ENCODE measurements around the gene SMURF1.

SMURF1 gene

GRCh38 chr7:99013266-99014112 is 130.4 kb downstream of the SMURF1 start:
- H3K4me3 Mint-ChIP-seq: no peak overlapping the region
- H3K9me3 Mint-ChIP-seq: no peaks in the 10 kb centered on the region
- no peak overlapping the region for H3K27ac Mint-ChIP-seq
- H3K36me3 Mint-ChIP-seq (ENCODE audit: low read depth): peaks cover 48% of the 10 kb centered on the region
- no peaks in the 10 kb centered on the region for H3K4me1 Mint-ChIP-seq (ENCODE audit: low read depth)
- no peaks in the 10 kb centered on the region for H3K27me3 Mint-ChIP-seq (ENCODE audit: low read depth)

GRCh38 chr7:99012722-99013121 is 131.2 kb downstream of the SMURF1 start:
- H3K4me3 Mint-ChIP-seq: no peak overlapping the region
- H3K27ac Mint-ChIP-seq: no peak overlapping the region
- no peaks in the 10 kb centered on the region for H3K27me3 Mint-ChIP-seq (ENCODE audit: low read depth)
- no peaks in the 10 kb centered on the region for H3K9me3 Mint-ChIP-seq
- peaks cover 48% of the 10 kb centered on the region for H3K36me3 Mint-ChIP-seq (ENCODE audit: low read depth)
- H3K4me1 Mint-ChIP-seq (ENCODE audit: low read depth): no peaks in the 10 kb centered on the region

GRCh38 chr7:99011706-99012404 is 132.1 kb downstream of the SMURF1 start:
- Mint-ChIP-seq H3K27ac (no peak overlapping the region), H3K4me1 (ENCODE audit: low read depth) (no peaks in the 10 kb centered on the region), H3K4me3 (no peak overlapping the region), H3K27me3 (ENCODE audit: low read depth) (no peaks in the 10 kb centered on the region), H3K36me3 (ENCODE audit: low read depth) (peaks cover 49% of the 10 kb centered on the region), H3K9me3 (no peaks in the 10 kb centered on the region)

- Mint-ChIP-seq H3K9me3 (no peaks in the 10 kb centered on the region), H3K27me3 (ENCODE audit: low read depth) (no peaks in the 10 kb centered on the region), H3K36me3 (ENCODE audit: low read depth) (peaks cover 47% of the 10 kb centered on the region), H3K27ac (no peak overlapping the region), H3K4me3 (no peak overlapping the region), H3K4me1 (ENCODE audit: low read depth) (no peaks in the 10 kb centered on the region)
These were observed 132.6 kb downstream of the SMURF1 start for GRCh38 chr7:99011341-99011705.

- no peaks in the 10 kb centered on the region for H3K9me3 Mint-ChIP-seq
- H3K27ac Mint-ChIP-seq: no peak overlapping the region
- no peaks in the 10 kb centered on the region for H3K27me3 Mint-ChIP-seq (ENCODE audit: low read depth)
- peaks cover 43% of the 10 kb centered on the region for H3K36me3 Mint-ChIP-seq (ENCODE audit: low read depth)
- no peak overlapping the region for H3K4me3 Mint-ChIP-seq
- no peaks in the 10 kb centered on the region for H3K4me1 Mint-ChIP-seq (ENCODE audit: low read depth)
These were observed 133.6 kb downstream of the SMURF1 start for GRCh38 chr7:99010281-99010680.

GRCh38 chr7:99008921-99009530 is 134.9 kb downstream of the SMURF1 start:
- Mint-ChIP-seq H3K27me3 (ENCODE audit: low read depth) (no peaks in the 10 kb centered on the region), H3K4me1 (ENCODE audit: low read depth) (no peaks in the 10 kb centered on the region), H3K36me3 (ENCODE audit: low read depth) (peaks cover 37% of the 10 kb centered on the region), H3K9me3 (no peaks in the 10 kb centered on the region), H3K27ac (no peak overlapping the region), H3K4me3 (no peak overlapping the region)

- Mint-ChIP-seq H3K36me3 (ENCODE audit: low read depth) (peaks cover 30% of the 10 kb centered on the region), H3K27me3 (ENCODE audit: low read depth) (no peaks in the 10 kb centered on the region), H3K4me3 (no peak overlapping the region), H3K27ac (no peak overlapping the region), H3K4me1 (ENCODE audit: low read depth) (no peaks in the 10 kb centered on the region), H3K9me3 (no peaks in the 10 kb centered on the region)
These were observed 135.7 kb downstream of the SMURF1 start for GRCh38 chr7:99008181-99008631.

- H3K36me3 Mint-ChIP-seq (ENCODE audit: low read depth): peaks cover 31% of the 10 kb centered on the region
- no peaks in the 10 kb centered on the region for H3K9me3 Mint-ChIP-seq
- no peak overlapping the region for H3K27ac Mint-ChIP-seq
- H3K4me3 Mint-ChIP-seq: no peak overlapping the region
- H3K4me1 Mint-ChIP-seq (ENCODE audit: low read depth): peaks cover 2% of the 10 kb centered on the region
- no peaks in the 10 kb centered on the region for H3K27me3 Mint-ChIP-seq (ENCODE audit: low read depth)
These were observed 137.0 kb downstream of the SMURF1 start for GRCh38 chr7:99006739-99007424.

- H3K4me3 Mint-ChIP-seq: no peak overlapping the region
- H3K9me3 Mint-ChIP-seq: no peaks in the 10 kb centered on the region
- H3K27ac Mint-ChIP-seq: no peak overlapping the region
- H3K36me3 Mint-ChIP-seq (ENCODE audit: low read depth): peaks cover 36% of the 10 kb centered on the region
- peaks cover 6% of the 10 kb centered on the region for H3K4me1 Mint-ChIP-seq (ENCODE audit: low read depth)
- H3K27me3 Mint-ChIP-seq (ENCODE audit: low read depth): no peaks in the 10 kb centered on the region
These were observed 138.1 kb downstream of the SMURF1 start for GRCh38 chr7:99005776-99006175.

- H3K27me3 Mint-ChIP-seq (ENCODE audit: low read depth): no peaks in the 10 kb centered on the region
These were observed 139.0 kb downstream of the SMURF1 start for GRCh38 chr7:99004781-99005500.

GRCh38 chr7:99004216-99004615 is 139.7 kb downstream of the SMURF1 start:
- H3K27ac Mint-ChIP-seq: no peak overlapping the region
- no peaks in the 10 kb centered on the region for H3K9me3 Mint-ChIP-seq
- H3K36me3 Mint-ChIP-seq (ENCODE audit: low read depth): peaks cover 33% of the 10 kb centered on the region
- H3K4me1 Mint-ChIP-seq (ENCODE audit: low read depth): peaks cover 6% of the 10 kb centered on the region
- no peak overlapping the region for H3K4me3 Mint-ChIP-seq
- H3K27me3 Mint-ChIP-seq (ENCODE audit: low read depth): no peaks in the 10 kb centered on the region

More at GRCh38 chr7:99004781-99005500, 139.0 kb downstream of the SMURF1 start:
- peaks cover 6% of the 10 kb centered on the region for H3K4me1 Mint-ChIP-seq (ENCODE audit: low read depth)
- no peak overlapping the region for H3K4me3 Mint-ChIP-seq
- no peak overlapping the region for H3K27ac Mint-ChIP-seq
- no peaks in the 10 kb centered on the region for H3K9me3 Mint-ChIP-seq
- peaks cover 30% of the 10 kb centered on the region for H3K36me3 Mint-ChIP-seq (ENCODE audit: low read depth)

GRCh38 chr7:99003419-99003818 is 140.5 kb downstream of the SMURF1 start:
- Mint-ChIP-seq H3K36me3 (ENCODE audit: low read depth) (peaks cover 33% of the 10 kb centered on the region), H3K27me3 (ENCODE audit: low read depth) (no peaks in the 10 kb centered on the region), H3K9me3 (no peaks in the 10 kb centered on the region), H3K4me3 (no peak overlapping the region), H3K27ac (no peak overlapping the region), H3K4me1 (ENCODE audit: low read depth) (peaks cover 6% of the 10 kb centered on the region)

GRCh38 chr7:99002827-99003212 is 141.1 kb downstream of the SMURF1 start:
- Mint-ChIP-seq H3K27ac (no peak overlapping the region), H3K27me3 (ENCODE audit: low read depth) (no peaks in the 10 kb centered on the region)

More at GRCh38 chr7:99002827-99003212, 141.1 kb downstream of the SMURF1 start:
- Mint-ChIP-seq H3K4me3 (no peak overlapping the region), H3K36me3 (ENCODE audit: low read depth) (peaks cover 32% of the 10 kb centered on the region), H3K4me1 (ENCODE audit: low read depth) (peaks cover 6% of the 10 kb centered on the region), H3K9me3 (no peaks in the 10 kb centered on the region)

All from T-helper 1 cell treated with Interleukin-12 subunit alpha and Interleukin-12 subunit beta and Interleukin-4 antibody, amounts not matched to agents 30 μg/mL and 1 μg/mL, for 36 hours (primary cell).